Endometrial microvascular endothelial cells (primary cell): Measurements from ENCODE around the gene CYTH4. TPM values are rescaled to one million over a fixed set of nuclear protein-coding genes. Genes with fewer than 3 reads are reported as not detected.
"Not testable (repeated sequence)": the region's sequence is repeated elsewhere in the genome, so short reads cannot be mapped to it uniquely, and the experiment has no call there.

Experiments used
- in situ Hi-C: cut with HindIII; loops from 2 replicates; pipeline ENCODE4 v1.10.0; 2017; ENCODE audit warnings: low sequenced_read_pairs, low pct_unique_long_range_greater_than_20kb; ENCODE audit errors: inconsistent ontology term
- total RNA-seq: library from RNA; depleted of rRNA; stranded (reverse); fragments of >200 nt; gene quantifications from one replicate; pipeline ENCODE4 v1.2.3, GENCODE V29; 2015; ENCODE audit errors: inconsistent ontology term

Gene CYTH4
- 0.19 TPM for total RNA-seq

- in situ Hi-C loops, result no loop called here
These were observed at the start of gene CYTH4 for GRCh38 chr22:37282385-37282677. Gene CYTH4 (plus strand): TSS chr22:37282508. CDS start chr22:37282570, 62 bp downstream.

- in situ Hi-C loops, result not testable (repeated sequence)
These were observed 48.9 kb upstream of the CYTH4 start for GRCh38 chr22:37233371-37233750.

DNA sequence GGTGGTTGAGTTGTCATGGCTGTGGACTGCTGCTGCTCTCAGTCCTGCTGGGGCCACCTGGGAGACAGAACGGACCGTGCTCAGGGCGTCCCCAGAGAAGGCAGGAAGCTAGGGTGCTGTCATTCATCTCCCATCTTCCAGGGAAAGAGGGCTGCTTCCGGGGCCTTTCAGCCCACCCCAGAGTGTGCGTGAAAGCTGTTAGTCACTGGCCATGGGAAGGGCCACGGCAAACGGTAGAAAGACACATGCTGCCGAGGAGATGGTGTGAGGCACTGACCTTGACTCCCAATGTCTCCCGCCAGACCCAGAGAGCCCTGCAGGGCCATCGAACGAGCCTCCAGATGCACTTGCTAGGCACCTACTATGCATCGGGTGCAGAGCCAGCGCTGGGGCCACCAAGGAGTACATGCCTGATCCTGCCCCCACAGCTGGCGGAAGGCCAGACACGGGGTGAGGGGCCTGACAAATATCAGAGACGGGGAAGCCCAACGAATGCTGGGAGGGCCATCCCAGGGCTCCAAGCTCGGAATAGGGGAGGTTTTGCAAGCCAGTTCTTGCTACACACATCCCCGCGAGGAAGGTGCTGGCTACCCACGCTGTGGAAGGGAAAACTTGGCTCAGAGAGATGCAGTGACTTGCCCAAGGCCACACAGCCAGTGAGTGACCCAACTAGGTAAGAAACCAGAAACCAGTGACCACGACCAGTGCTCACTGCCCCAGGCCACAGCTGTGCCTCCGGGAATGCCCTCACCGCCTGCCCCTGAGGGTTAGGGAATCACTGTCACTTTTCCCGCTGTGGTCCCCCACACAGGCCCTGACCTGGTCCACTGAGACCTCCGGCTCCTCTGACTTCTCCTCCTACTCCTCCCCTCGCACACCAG, 48.3 kb upstream of the CYTH4 start:
- in situ Hi-C loops, result no loop called here

- in situ Hi-C loops, result no loop called here
These were observed 47.3 kb upstream of the CYTH4 start for GRCh38 chr22:37234736-37235711.

GRCh38 chr22:37235897-37236607, 46.3 kb upstream of the CYTH4 start:
- in situ Hi-C loops, result no loop called here

DNA sequence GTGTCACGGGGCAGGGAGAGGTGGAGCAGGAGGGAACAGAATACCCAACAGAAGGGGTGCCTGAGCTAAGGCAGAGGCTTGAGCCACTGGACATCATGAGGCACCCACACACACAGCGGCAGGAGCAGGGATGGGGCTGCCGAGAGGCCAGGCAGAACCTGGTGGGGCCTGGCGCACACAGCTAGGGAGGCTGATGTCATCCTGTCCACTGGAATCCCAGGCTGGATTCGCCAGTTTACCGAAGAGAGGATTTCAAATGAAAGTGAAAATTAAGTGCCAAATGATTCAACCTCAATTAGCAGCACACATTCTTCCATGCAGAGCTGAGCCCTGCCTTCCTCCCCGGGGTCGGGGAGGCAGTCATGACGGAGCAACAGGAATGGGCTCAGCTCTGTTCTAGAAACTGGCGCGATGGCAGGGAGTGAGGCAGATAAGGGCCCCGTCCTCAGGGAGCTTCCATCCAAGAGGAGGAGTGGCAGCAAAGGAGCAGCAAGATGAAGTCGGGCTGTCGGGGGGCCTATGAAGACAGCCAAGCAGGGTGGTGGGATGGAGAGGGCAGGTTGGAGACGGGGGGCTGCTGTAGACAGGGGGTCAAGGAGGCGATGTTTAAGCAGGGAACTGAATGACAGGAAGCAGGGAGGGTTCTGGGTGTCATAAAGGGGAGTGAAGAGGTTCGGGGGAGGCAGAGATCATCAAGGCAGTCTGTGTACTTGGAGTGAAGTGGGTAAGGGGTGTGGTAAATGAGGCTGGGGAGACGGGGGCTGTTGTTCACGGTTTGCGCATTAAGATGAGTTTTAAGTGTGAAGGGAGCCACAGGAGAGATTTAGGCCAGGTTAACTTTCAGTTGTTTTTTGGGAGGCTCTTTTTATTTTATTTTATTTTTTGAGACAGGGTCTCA, 44.7 kb upstream of the CYTH4 start:
- in situ Hi-C loops, result no loop called here

GRCh38 chr22:37239336-37240239, 42.7 kb upstream of the CYTH4 start:
- in situ Hi-C loops, result no loop called here

DNA sequence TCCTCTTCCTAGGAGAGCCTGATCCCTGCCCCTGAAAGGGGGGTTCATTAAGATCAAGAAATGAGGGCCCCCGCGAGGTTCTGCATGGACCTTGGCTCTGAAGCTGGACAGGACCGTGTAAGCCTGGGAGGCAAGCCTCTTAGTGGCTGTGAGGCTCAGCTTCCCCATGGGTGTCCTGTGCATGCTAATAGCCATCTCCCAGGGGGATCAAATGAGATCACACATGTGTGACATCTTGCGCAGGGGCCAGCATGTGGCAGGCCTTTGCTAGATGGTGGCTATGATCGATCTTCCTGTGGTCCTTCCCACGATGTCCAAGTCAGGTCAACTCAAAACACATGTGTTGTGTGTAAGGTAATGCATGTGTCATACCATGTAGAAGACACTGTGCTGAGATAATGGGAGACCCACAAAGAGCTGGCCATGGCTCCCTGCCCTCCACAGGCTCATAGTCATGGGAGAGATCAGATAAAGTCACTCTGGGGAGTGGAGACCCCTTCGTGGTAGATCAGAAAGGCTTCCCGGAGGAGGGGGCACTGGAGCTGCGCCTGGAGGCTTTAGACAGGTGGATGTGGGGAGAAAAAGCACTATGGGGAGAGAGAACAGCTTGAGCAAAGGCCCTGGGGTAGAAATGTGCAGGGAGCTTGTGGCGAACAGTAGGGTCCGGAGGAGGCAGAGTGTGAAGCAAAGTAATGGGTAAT, 41.9 kb upstream of the CYTH4 start:
- in situ Hi-C loops, result no loop called here

DNA sequence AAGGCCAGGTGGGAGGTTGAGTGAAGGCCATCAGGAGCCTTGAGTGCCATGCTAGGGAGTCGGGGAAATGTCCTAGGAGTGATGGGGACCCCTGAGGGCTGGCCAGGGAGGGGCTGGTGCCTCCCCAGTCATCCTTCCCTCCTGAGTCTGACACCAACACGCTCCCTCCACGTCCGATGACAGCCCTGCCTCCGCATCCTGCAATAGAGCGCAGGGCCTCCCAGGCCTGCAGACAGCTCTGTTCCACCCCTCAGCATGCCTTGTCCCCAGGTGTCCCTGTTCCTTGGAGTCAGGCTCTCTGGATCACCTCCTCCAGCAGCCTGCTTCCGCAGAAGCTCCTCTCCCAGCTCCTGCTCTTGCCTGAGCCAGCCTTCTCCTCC, 41.4 kb upstream of the CYTH4 start:
- in situ Hi-C loops, result no loop called here

- in situ Hi-C loops, result no loop called here
These were observed 40.8 kb upstream of the CYTH4 start for GRCh38 chr22:37241351-37242142.

DNA sequence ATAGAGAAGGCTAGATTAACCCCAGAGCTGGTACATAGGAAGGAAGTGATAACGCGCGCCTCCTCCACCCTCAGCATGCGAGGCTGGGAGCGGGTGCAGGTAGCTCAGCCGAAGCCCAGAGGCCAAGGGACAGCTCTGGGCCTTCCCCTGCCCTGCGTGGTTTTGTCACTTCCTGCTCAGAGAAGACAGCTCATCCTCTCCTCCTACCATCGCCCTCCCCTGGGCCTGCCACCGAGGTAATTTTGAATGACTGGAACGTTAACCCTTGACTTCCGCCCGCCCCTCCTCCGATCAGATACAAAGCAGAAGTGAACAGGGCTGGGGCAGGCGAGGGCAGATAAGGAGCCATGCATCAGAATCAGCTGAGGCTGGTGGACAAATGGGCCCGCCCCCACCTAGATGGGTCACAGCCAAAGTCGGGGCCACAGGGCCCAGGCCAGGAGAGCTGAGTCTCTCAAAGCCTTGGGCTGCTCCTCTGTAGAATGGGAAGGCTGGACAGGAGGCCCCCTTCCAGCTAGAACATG, 39.9 kb upstream of the CYTH4 start:
- in situ Hi-C loops, result no loop called here

DNA sequence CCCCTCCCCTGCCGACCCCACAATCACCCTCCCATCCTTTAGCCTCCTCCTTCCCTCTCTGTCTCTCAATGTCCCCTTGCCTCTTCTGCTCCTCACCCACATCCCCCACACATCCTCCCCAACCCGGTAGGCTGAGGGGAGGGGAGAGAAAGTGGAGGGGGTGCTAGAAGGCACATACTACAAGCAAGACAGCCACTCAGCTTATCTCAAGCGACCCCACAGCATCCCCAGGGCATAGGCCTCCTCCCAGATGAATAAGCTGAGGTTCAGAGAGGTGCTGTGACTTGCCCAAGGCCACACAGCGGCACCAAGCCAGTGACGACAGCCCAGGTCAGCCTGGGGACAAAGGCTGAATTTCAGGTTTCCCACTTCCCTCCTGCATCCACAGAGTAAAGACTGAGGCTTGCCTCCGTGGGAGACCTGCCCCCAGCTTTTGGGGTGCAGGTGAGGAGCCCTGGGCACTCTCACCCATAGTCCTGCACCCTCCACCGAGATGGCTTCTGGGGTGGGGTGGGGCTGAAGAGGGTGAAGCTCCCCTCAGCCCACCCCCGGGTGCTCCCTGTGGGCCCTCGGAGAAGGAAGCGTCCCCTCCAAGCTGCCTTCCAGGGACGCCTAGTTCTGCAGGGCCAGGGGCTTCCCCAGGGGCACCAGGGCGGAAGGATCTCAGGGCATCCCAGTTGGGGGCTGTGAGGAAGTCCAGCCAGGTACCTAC, 38.8 kb upstream of the CYTH4 start:
- in situ Hi-C loops, result no loop called here

GRCh38 chr22:37244114-37244921, 38.0 kb upstream of the CYTH4 start, which contains the start of gene RAC2:
Gene RAC2 (minus strand): TSS chr22:37244269. CDS start chr22:37244148, 121 bp downstream.
- in situ Hi-C loops, result no loop called here

GRCh38 chr22:37244922-37245722, 37.2 kb upstream of the CYTH4 start:
- in situ Hi-C loops, result no loop called here
